GM12878 (cell line): Measurements from ENCODE around the gene TMEM82. TPM values are rescaled to one million over a fixed set of nuclear protein-coding genes. Genes with fewer than 3 reads are reported as not detected.

Experiments
- ATAC-seq: fragments of 200-7000 bp; cut with Tn5 transposase; 3 replicates; pipeline ENCODE4 v1.9.1; 2020; ENCODE audit warnings: mild to moderate bottlenecking, moderate library complexity
- BruUV-seq: library from RNA; stranded (reverse); fragments of 400-500 nt; replicated peaks from 2 replicates; lab custom pipeline; 2021; lab: Mats Ljungman, UMichigan
- CTCF ChIA-PET: fragments of 300-600 bp; sonication (Branson Sonifier 250); formaldehyde crosslinking; extraction: SDS; loops from one replicate; lab custom pipeline; 2021; ENCODE audit warnings: inconsistent platforms; lab: Yijun Ruan, JAX
- POLR2A ChIA-PET: fragments of 350-600 bp; formaldehyde crosslinking; extraction: SDS; loops from one replicate; lab custom pipeline; 2021; ENCODE audit warnings: inconsistent platforms; lab: Charles Lee
- RAD21 ChIA-PET: fragments of 300-600 bp; sonication (Branson Sonifier 250); formaldehyde crosslinking; loops from one replicate; lab custom pipeline; 2023; ENCODE audit warnings: antibody characterized with exemption; ENCODE audit not compliant: unreplicated experiment; lab: Charles Lee
- SMC1A ChIA-PET: fragments of 300-600 bp; sonication (Branson Sonifier 250); formaldehyde crosslinking; loops from one replicate; lab custom pipeline; 2023; ENCODE audit not compliant: unreplicated experiment, uncharacterized antibody; lab: Charles Lee
- DNase-seq: peaks from one replicate; pipeline ENCODE4 v3.0.0-alpha.2; 2011; ENCODE audit warnings: low read depth, low spot score
- FAIRE-seq: peaks from 3 replicates; lab custom pipeline; 2011; peaks lifted over from hg19 to GRCh38; lab: Jason Lieb, UNC
- H2AFZ ChIP-seq: 2 replicates; pipeline ENCODE4 v1.6.0; 2011; ENCODE audit warnings: low read depth, low read length, control low read depth; ENCODE audit not compliant: control insufficient read depth
- H3K27ac ChIP-seq: 2 replicates; pipeline ENCODE4 v1.5.1; 2011; ENCODE audit warnings: control low read depth; ENCODE audit not compliant: control insufficient read depth, insufficient read depth
- H3K27me3 ChIP-seq, 2 experiments: replicated peaks in 1 of 2; 2 replicates each; pipeline versions ENCODE4 v1.6.0 to v1.6.1; 2011; ENCODE audit warnings: low read length in 1 of 2; ENCODE audit not compliant: control insufficient read depth in 2 of 2, insufficient read depth in 2 of 2
- H3K36me3 ChIP-seq, 2 experiments: 2 replicates each; pipeline ENCODE4 v1.5.1; 2011; ENCODE audit warnings: low read length in 1 of 2; ENCODE audit not compliant: control insufficient read depth in 2 of 2, insufficient read depth in 2 of 2
- H3K4me1 ChIP-seq: 2 replicates; pipeline ENCODE4 v1.6.1; 2011; ENCODE audit warnings: mild to moderate bottlenecking, low read length, moderate library complexity, mixed read lengths; ENCODE audit not compliant: control insufficient read depth, insufficient read depth
- H3K4me2 ChIP-seq: 2 replicates; pipeline ENCODE4 v1.6.0; 2011; ENCODE audit warnings: control low read depth; ENCODE audit not compliant: control insufficient read depth, insufficient read depth
- H3K4me3 ChIP-seq: fragments of 200-600 bp; sonication (generic); 2 replicates; pipeline ENCODE4 v1.5.1; 2016
- H3K79me2 ChIP-seq: 2 replicates; pipeline ENCODE4 v1.6.0; 2011; ENCODE audit warnings: low read length; ENCODE audit not compliant: control insufficient read depth, insufficient read depth
- H3K9ac ChIP-seq: 2 replicates; pipeline ENCODE4 v1.8.0; 2011; ENCODE audit warnings: low read length, control low read depth, mixed read lengths; ENCODE audit not compliant: control insufficient read depth, insufficient read depth
- H3K9me3 ChIP-seq: replicated peaks from 3 replicates; pipeline ENCODE4 v1.5.1; 2011; ENCODE audit warnings: mild to moderate bottlenecking, low read length; ENCODE audit not compliant: control insufficient read depth, insufficient read depth
- H4K20me1 ChIP-seq: 2 replicates; pipeline ENCODE4 v1.6.0; 2011; ENCODE audit not compliant: control insufficient read depth, insufficient read depth
- BCL11A ChIP-seq: IDR thresholded peaks from 2 replicates; pipeline ENCODE4 v1.6.1; 2011; ENCODE audit warnings: low read depth, low read length
- MXI1 ChIP-seq: fragments of 150-350 bp; IDR thresholded peaks from 2 replicates; pipeline ENCODE4 v1.6.1; 2011; ENCODE audit warnings: low read depth, mild to moderate bottlenecking, inconsistent platforms, low read length, improper control_type of control experiment
- ZNF207 ChIP-seq: fragments of 450-650 bp; IDR thresholded peaks from 2 replicates; pipeline ENCODE4 v1.6.1; 2014; ENCODE audit warnings: antibody characterized with exemption, mild to moderate bottlenecking, borderline replicate concordance
- WGBS: methylation state at CpG from one replicate; pipeline ENCODE4 v1.1.6; 2016; ENCODE audit warnings: low lambda C conversion rate; ENCODE audit not compliant: insufficient replicate concordance, insufficient coverage; ENCODE audit errors: missing lambda C conversion rate; 5-methylcytosine and 5-hydroxymethylcytosine counted together
- in situ Hi-C: fragments of 300-500 bp; cut with MboI; formaldehyde crosslinking; loops from 9 replicates; pipeline ENCODE4 v1.14.3; 2018; ENCODE audit warnings: mixed read lengths
- intact Hi-C: fragments of 100-400 bp; cut with micrococcal nuclease; formaldehyde crosslinking; loops from one replicate; pipeline ENCODE4 v1.14.2; 2022; ENCODE audit not compliant: unreplicated experiment
- polyA plus RNA-seq, 11 experiments: library from polyadenylated mRNA; depleted of rRNA in 4 of 11; unstranded in 6 of 11; stranded (reverse) in 5 of 11; fragments of >200 nt; fragmentation: Nextera tagmentation in 4 of 11; fragmentation: Illumina TruSeq in 1 of 11; extraction: Ambion mirVana in 4 of 11; extraction: Trizol in 1 of 11; gene quantifications; 1 replicate in 1 of 11; 2 replicates in 10 of 11; pipeline versions ENCODE4 v1.2.1 to v1.2.3, GENCODE V29; 2011 to 2016; ENCODE audit warnings: inconsistent platforms in 2 of 11, missing spikeins in 2 of 11, low read depth in 1 of 11
- total RNA-seq, 4 experiments: library from RNA; depleted of rRNA in 3 of 4; stranded (reverse); fragments of >200 nt in 3 of 4; fragmentation: Illumina TruSeq in 1 of 4; extraction: Trizol in 1 of 4; gene quantifications; 2 replicates each; pipeline versions ENCODE4 v1.2.1 to v1.2.3, GENCODE V29; 2013 to 2021
- TF ChIP-seq, protein P1 (sequence below): IDR thresholded peaks from 2 replicates; pipeline ENCODE4 v1.6.1; 2011; ENCODE audit warnings: low read depth, mild to moderate bottlenecking, low read length, moderate library complexity, borderline replicate concordance; ENCODE audit errors: extremely low read depth
- TF ChIP-seq, protein P2 (sequence below): fragments of 150-350 bp; IDR thresholded peaks from 2 replicates; pipeline ENCODE4 v1.6.1; 2014; ENCODE audit warnings: mild to moderate bottlenecking, low read depth, low read length

The TMEM82 gene
- total and polyA plus RNA-seq, 10 of the 15 experiments (the other 5 are each of a cell fraction or from before 2014, with no cell fraction given), result not detected

DNA sequence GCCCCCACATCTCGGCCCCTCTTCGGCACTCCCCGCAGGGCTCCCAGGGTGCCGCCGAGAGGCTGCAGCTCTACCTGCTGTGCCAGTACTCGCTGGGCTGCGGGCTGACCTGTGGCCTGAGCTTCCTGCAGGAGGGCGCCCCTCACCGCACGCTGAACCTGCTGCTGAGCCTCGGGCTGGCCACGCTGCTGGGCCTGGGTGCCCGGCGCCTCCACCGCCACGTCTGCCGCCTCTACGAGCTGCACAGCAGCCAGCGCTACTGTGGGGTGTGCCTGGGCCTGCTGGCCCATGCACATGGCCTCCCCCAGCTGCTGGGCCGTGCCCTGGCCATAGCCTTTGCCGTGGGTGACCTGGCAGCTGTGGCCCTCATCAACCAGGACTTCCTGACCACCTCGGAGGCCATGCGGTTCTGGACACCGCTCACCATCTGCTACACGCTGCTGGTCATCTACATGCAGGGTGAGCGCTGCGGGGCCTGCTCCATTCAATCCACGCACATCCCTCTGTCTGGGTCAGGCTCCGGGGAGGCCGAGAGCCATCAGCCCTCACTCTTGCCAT, 1.9 kb downstream of the TMEM82 start:
- ATAC-seq, result no peak
- in situ Hi-C loops, result no loop called here
- TF ChIP-seq, protein P1, sequence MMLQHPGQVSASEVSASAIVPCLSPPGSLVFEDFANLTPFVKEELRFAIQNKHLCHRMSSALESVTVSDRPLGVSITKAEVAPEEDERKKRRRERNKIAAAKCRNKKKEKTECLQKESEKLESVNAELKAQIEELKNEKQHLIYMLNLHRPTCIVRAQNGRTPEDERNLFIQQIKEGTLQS, result no peak
- TF ChIP-seq, protein P2, sequence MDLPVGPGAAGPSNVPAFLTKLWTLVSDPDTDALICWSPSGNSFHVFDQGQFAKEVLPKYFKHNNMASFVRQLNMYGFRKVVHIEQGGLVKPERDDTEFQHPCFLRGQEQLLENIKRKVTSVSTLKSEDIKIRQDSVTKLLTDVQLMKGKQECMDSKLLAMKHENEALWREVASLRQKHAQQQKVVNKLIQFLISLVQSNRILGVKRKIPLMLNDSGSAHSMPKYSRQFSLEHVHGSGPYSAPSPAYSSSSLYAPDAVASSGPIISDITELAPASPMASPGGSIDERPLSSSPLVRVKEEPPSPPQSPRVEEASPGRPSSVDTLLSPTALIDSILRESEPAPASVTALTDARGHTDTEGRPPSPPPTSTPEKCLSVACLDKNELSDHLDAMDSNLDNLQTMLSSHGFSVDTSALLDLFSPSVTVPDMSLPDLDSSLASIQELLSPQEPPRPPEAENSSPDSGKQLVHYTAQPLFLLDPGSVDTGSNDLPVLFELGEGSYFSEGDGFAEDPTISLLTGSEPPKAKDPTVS, result no peak
- TF ChIP-seq ZNF207, result no peak
- no peak for TF ChIP-seq MXI1
- no peak for TF ChIP-seq BCL11A

More for the DNA sequence above, 1.9 kb downstream of the TMEM82 start:
- intact Hi-C loops, result loop anchor here (5.0 kb wide), 1 partner anchor 307 kb away; the partner anchor contains the start of gene CTRC
- Histone ChIP-seq H3K36me3 (no peaks in the 10 kb centered on the region), H3K27ac (no peak overlapping the region), H3K4me2 (no peak overlapping the region), H2AFZ (no peak overlapping the region), H3K27me3 (no peaks in the 10 kb centered on the region), H3K9me3 (no peaks in the 10 kb centered on the region), H4K20me1 (no peaks in the 10 kb centered on the region), H3K79me2 (no peaks in the 10 kb centered on the region), H3K9ac (no peak overlapping the region), H3K4me1 (0 out of 2 replicates have a peak, but pooled peaks cover 3% of the 10 kb centered on the region), H3K4me3 (no peak overlapping the region)
- WGBS, result 53% methylated on average over 30 of the region's 30 CpGs
- BruUV-seq, result no TSS peak
- FAIRE-seq (no peak), DNase-seq (no peak)
- RAD21 ChIA-PET, result interaction anchor here (0.7 kb wide), 1 partner anchor 22 kb away, joined by 4 read pairs; no protein-coding TSS in a partner anchor
- CTCF ChIA-PET, result interaction anchor here (1.2 kb wide), 1 partner anchor 151 kb away, joined by 6 read pairs; no protein-coding TSS in a partner anchor
- POLR2A ChIA-PET, result no interaction called here
- SMC1A ChIA-PET, result no interaction called here
